ENCODE measurements around the gene CFAP299.

Gene CFAP299

DNA sequence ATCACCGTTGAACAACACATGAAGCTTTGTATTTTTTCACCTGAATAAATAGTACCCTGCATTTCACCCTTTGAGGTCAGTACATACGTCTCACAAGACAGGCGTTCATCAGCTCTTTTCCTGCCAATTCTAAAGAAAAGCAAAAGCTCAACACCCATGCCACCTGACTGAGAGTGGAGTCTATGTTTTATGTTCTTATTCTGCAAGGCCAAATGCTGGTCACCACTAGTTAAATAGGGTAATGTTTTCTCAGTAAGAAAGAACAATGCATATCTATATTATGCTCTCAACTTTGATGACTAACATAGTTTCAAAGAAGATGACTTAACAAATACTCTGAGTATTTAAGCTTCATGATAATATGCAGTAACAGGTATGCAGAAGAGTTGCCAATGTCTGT is 358.6 kb downstream of the CFAP299 start:
- TF ChIP-seq CTCF (IDR thresholded peaks at IDR 0.05) = no peak
- H3K4me3 ChIP-seq (ENCODE audit: low read depth in 1 of 2, low read length in 1 of 2) = no peak overlapping the region
- H3K36me3 ChIP-seq = no peaks in the 10 kb centered on the region
- H3K27ac ChIP-seq = no peak overlapping the region
- H3K4me1 ChIP-seq (ENCODE audit: control insufficient read depth in 1 of 2, insufficient read depth in 1 of 2, low read depth in 1 of 2, low read length in 1 of 2) = no peaks in the 10 kb centered on the region
- H3K9me3 ChIP-seq = no peaks in the 10 kb centered on the region
- H3K27me3 ChIP-seq = no peaks in the 10 kb centered on the region

DNA sequence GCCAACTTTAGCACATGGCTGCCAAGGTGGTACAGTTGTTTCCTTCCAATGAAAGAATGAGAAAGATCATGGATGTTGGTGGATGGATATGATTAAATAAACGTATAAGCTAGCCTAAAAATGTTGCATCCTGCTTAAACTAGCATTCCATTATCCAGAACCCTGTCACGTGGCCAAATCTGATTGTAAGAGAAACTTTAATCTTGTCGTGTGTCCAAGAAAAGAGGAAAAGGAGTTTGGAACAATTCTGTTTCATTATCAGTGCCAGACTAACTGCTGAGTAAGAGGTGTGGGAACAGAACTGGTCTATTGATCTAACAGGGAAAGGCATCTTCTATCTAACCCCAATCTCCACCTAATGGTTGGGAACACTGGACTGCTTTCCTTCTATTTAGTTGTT is 369.8 kb downstream of the CFAP299 start:
- Histone ChIP-seq H3K4me3 (ENCODE audit: low read depth in 1 of 2, low read length in 1 of 2) (no peak overlapping the region), H3K36me3 (no peaks in the 10 kb centered on the region), H3K9me3 (no peaks in the 10 kb centered on the region), H3K27me3 (no peaks in the 10 kb centered on the region), H3K4me1 (ENCODE audit: control insufficient read depth in 1 of 2, insufficient read depth in 1 of 2, low read depth in 1 of 2, low read length in 1 of 2) (no peaks in the 10 kb centered on the region), H3K27ac (no peak overlapping the region)
- no peak for TF ChIP-seq CTCF (IDR thresholded peaks at IDR 0.05)

DNA sequence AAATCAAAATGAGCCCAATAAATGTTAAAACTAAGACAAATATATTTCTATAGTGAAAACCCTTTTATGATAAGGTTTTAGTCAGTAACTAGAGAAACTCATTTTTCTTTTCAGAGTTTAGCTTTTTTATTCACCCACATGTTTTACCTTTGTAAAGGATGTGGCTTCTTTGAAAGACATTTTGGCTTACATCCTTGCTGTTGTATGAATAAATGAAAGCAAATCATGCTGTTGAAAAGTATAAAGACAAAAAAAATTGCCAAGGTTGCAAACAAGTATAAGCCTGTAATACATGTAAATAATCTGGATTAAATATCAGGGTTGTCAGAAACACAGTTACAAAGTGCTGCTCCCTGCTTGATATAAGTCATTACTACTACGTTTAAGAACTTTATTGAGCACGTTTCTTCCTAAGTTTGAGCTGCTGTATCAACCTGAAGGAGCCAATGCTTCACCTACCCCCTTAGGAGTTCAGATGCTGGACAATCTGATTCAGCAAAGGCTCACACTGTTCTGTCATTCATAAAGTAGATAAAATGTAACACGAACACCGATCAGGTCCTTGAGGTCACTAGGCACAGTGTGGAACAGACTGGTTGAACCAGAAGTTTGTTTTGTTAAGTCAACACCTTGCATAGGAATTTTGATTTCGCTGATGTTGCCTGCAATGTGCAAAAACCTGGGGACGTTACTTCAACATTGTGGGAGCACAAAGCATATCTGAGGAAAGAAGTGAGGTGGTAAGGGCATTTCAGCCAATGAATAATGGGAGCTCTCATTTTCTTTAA is 373.7 kb downstream of the CFAP299 start:
- H3K27ac ChIP-seq = no peak overlapping the region
- TF ChIP-seq CTCF (IDR thresholded peaks at IDR 0.05) = no peak
- no peaks in the 10 kb centered on the region for H3K9me3 ChIP-seq
- no peaks in the 10 kb centered on the region for H3K27me3 ChIP-seq
- no peaks in the 10 kb centered on the region for H3K36me3 ChIP-seq
- no peak overlapping the region for H3K4me3 ChIP-seq (ENCODE audit: low read depth in 1 of 2, low read length in 1 of 2)
- H3K4me1 ChIP-seq (ENCODE audit: control insufficient read depth in 1 of 2, insufficient read depth in 1 of 2, low read depth in 1 of 2, low read length in 1 of 2) = no peaks in the 10 kb centered on the region

- Histone ChIP-seq H3K4me3 (ENCODE audit: low read depth in 1 of 2, low read length in 1 of 2) (no peak overlapping the region), H3K4me1 (ENCODE audit: control insufficient read depth in 1 of 2, insufficient read depth in 1 of 2, low read depth in 1 of 2, low read length in 1 of 2) (no peaks in the 10 kb centered on the region), H3K9me3 (no peaks in the 10 kb centered on the region), H3K27me3 (no peaks in the 10 kb centered on the region), H3K36me3 (no peaks in the 10 kb centered on the region), H3K27ac (no peak overlapping the region)
- TF ChIP-seq CTCF (IDR thresholded peaks at IDR 0.05) = no peak
Measured at GRCh38 chr4:80710748-80711451, 375.4 kb downstream of the CFAP299 start.

DNA sequence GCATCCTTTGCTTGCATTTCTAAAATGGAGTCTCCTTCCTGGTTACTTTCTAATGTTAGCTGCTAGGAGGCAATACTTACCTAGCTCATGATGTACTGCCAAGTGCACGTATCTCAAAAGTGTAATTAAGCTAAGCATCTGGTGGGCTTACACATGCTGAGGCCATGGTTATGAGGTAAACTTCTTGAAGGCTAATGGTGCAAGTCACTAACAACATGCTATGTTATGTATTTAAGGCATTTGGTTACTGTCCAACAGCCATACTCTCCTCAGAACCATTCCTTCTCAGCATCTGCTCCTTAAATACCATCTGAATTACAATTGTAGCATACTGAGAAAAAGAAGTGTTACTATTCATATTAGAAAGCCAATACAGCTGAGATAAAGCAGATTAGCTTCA is 376.4 kb downstream of the CFAP299 start:
- no peaks in the 10 kb centered on the region for H3K9me3 ChIP-seq
- no peak for TF ChIP-seq CTCF (IDR thresholded peaks at IDR 0.05)

More for the DNA sequence above, 376.4 kb downstream of the CFAP299 start:
- H3K4me1 ChIP-seq (ENCODE audit: control insufficient read depth in 1 of 2, insufficient read depth in 1 of 2, low read depth in 1 of 2, low read length in 1 of 2) = no peaks in the 10 kb centered on the region
- no peaks in the 10 kb centered on the region for H3K36me3 ChIP-seq
- no peaks in the 10 kb centered on the region for H3K27me3 ChIP-seq
- no peak overlapping the region for H3K27ac ChIP-seq
- H3K4me3 ChIP-seq (ENCODE audit: low read depth in 1 of 2, low read length in 1 of 2) = no peak overlapping the region

All from neutrophil (primary cell).